DMS153 (cell line): ENCODE results near the gene MS4A10.

Experiments
- DNase-seq: peaks from one replicate; lab custom pipeline; 2025; lab: John Stamatoyannopoulos, UW

The MS4A10 gene

DNA sequence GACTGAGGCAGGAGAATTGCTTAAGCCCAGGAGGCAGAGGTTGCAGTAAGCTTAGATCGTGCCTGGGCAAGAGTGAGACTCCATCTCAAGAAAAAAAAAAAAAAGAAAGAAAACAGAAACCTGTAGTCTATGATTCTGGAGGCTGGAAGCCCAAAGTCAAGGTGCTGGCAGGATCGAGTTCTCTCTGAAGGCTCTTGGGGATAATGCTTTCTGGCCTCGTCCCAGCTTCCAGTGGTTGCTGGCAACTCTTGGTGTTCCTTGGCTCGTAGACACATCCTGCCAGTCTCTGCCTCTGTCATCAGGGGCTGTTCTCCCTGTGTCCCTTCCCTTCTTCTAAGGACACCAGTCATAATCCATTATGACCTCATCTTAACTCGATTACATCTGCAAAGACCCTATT is 40.0 kb downstream of the MS4A10 start:
- no peak for DNase-seq

DNA sequence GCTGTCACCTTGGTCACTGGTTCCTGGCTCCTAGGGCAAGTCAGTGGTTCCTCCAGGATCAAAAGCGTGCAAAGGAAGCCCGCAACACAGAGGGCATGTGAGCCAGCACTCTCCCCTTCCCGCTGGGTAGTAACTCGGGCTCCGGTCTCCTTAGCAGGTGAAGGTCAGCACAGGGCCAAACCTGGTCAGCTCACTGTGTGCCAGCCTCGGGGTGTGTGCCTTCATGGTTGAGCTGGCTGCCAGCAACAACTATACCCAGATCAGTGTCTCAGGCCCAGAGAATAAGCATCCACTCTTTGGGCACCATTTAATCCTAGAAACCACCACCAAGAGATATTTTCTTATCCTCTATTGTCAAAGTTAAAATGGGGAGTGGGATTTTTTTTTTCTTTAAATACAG is 40.7 kb downstream of the MS4A10 start:
- no peak for DNase-seq

DNA sequence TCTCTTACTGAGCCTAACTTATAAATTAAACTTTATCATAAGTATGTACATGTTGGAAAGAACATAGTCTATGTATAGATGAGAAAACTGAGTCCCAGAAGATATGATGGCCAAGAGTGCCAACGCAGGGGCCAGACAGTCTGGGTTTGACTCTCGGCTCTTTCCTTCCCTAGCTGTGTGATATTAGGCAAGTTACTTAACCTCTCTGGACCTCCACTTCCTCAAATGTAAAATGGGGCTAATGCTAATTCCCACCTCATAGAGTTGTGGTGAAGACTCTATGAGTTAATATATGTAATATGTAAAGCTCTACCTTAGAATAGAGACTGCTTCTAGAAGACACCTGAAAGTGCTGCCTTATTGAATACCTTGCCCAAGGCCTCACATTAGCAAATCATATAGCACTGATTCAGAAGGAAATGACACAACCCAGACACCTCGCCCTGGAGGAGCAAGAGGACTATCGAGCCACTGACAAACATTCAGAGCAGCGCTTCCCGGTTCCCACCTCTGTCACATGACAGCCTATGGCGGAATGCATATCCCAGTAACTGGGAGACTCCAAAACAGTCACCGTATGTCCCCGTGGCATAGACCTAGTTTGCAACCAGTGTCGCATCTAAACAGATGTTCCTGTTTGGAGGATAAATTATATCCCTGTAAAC is 45.5 kb downstream of the MS4A10 start:
- DNase-seq = no peak

DNA sequence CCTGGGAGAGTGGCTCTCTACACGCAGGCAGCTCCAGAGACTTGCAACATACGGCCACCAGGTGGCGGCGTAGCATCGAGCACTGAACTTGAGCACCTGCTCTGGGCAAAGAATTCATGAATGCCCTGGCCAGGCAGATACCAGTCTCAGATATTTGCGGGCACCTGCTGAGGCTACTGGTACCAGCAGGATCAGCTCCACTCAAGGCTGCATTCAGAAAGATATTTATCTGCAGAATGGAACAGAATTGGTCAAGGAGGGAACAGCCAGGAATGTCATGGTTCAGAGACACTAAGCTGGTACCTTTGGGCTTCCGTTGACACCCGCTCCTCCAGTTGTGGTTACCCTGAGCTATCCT is 46.0 kb downstream of the MS4A10 start:
- DNase-seq = peak; percentile 78

DNA sequence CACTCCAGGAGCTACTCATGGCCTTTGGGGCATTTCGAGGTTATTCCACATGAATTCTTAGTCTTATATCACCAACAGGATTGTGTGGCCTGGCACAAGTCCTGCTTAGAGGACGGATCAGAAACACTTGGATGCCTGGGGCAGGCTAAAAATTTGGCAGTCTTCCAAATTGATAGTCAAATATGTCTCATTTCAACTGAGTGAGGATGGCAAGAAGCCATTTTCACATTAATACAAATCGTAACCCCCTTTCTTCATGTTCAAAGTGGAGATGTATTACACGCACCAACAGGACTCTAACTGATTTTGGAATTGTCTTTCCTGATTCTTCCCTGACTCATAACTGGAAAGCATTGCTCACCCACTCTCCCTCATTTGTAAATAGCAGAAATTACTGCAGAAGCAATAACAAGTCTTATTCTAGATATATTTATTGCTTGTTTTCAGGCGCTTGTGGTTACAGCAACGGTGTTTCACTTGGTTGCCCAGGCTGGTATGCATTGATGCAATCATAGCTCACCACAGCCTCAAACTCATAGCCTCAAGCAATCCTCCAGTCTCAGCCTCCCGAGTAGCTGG is 46.5 kb downstream of the MS4A10 start:
- no peak for DNase-seq

DNA sequence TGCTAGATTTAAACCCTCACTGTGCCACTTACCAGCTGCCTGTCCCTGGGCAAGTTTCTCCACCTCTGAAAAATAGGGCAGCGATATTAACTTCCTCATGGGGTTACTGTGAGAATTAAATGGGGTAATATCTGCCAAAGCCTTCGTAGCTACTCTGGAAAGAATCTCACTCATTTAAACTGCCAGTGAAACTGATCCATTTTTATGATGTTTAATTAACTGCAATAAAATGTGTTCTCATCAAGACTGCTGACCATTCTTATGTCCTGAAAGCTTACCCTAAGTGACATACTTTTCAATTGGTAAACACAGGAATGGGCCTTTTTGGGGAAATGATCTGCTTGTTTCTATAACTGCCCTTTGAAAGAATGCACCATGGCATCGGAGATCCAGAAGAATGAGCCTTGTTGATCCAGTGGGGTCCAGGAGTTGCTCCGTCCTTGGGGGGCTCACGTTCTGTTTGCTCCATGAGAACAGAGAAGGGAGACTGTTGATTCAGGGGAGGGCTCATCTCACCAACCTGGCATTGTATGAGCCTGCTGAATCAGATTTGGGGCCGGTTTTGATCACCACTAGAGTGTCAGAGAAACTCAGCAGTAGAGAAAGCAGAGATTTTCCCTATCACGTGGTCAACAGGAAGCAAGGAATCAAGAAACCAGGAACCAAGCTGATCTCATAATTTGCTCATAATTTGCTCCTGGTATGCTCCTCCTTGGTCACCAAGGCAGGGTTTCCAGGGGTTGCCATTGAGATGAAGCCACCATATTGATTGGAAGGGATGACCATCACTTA is 49.8 kb downstream of the MS4A10 start:
- DNase-seq = no peak

DNA sequence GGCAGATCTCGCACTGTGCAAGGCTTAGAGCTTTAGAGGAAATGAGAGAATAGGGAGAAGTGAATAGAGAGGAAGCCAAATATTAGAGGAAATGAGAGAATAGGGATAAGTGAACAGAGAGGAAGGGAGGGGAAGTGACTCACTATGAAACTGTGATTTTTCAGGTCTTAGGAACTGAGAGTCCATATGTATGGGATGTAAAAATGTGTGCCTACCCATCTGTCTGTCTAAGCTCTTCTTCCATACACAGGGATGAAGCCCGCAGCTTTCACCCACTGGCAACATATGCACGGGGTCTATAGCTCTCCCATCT is 50.4 kb downstream of the MS4A10 start:
- no peak for DNase-seq

DNA sequence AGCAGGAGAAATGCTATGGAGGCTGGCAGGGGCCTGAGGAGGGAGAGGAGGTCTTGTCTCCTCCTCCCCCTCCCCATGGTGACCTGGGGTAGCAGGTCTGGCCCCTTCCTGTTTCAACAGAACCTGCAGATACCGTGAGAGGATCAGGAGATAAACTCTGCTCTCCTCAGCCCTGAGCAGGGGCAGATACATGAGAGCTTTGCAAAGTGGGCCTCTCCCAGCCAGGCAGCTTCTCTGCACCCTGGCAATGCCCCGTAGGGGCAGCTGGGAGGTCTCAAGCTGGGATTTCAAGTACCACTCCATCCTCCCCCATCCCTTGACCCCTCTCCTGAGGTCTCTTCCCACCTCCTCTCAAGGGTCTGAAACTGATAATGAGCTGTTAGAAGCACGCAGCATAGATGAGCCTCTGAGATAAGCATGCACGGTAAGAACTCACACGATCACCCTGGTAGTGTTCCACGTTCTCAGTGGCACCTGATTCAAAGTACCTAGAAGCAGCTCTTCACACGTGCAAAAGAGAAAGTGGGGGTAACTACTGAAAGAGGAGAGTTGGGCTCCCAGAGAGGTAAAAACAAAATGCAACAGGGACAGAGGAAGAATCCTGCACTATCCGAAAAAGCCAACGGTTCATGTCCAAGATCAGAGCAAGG is 51.9 kb downstream of the MS4A10 start:
- DNase-seq = no peak

DNA sequence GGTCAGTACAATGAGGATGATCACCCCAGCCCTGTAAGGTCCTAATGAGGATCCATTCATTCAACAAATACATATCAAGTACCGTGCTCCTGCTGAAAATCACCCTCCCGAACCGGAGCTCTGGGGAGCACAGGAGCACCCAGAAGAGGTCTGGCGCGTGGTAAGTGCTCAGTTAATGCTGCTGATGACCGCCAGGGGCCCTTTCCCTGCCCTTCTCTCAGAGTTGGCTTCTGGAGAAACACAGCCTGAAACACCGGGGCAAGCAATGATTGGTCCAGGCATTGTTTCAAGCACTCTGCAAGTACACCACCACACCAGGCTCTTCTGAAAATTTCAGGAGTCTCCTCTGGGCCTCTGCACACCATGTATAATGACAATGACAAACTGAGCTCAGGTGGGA is 53.0 kb downstream of the MS4A10 start:
- DNase-seq = no peak

DNA sequence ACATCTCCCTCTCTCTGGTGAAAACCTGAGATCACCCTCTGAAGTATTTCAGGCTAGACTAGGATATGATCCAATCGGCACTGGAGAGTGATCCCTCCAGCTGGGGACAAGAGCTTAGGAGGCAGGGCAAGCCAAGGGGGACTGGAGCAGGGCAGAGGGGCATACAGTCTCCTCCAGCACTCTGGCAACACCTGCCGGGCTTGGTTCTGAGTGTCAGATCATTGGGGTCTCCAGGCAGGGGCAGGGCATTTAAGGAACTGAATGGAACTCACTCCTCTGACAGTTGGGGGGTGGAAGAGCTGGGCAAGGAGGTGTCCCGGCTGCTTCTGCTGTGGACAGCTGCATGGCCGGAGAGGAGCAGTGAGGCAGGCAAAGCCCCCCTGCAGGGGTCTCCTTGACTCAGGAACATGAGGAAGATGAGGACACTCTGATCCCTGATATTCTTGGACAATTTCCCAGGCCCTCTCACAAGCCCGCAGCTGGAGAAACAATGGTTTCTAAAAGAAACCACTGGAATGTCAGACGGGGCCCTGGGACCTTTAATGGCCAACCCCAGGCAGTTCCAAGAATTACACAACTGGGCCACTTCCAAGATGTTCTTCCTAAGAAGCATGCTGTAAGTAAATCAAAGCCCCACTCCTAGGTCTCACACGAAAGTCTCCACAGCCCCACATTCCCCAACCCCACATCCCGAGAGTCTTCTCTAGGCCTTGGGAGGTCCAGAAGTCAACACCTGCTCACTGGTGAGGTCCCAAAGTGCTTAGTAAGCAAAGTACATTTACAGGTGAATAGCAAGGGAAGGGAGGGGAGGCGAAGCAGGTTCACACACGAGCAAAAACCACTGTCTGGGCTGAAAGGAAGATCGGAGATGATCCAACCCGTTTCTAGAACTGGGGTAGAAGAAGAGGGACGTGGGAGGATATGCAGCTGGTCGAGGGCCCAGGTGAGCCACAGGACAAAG is 55.6 kb downstream of the MS4A10 start:
- no peak for DNase-seq

DNA sequence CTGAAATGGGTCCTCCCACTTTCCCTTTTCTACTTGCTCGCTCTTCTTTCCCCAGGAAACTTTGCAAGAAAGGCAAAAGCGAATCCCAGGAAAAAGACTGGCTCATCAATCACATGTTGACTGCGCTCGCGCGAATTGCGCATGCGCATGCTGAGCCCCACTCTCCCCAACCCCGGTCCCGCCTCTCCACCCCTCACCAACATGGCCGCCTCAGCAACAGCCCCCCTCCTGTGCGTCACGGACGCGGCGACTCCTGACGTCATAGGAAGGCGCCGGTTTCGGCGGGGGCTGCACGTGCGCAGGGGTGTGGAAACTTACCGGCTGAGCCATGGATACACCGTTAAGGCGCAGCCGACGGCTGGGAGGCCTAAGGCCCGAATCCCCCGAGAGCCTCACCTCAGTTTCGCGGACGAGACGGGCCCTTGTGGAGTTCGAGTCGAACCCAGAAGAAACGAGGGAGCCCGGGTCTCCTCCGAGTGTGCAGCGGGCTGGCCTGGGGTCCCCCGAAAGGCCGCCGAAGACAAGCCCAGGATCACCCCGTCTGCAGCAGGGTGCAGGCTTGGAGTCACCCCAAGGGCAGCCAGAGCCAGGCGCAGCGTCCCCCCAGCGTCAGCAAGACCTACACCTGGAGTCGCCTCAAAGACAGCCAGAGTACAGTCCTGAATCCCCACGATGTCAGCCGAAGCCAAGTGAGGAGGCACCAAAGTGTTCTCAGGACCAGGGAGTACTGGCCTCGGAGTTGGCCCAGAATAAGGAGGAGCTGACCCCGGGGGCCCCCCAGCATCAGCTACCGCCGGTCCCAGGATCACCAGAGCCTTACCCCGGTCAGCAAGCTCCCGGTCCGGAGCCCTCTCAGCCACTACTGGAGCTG is 56.9 kb downstream of the MS4A10 start, which contains the start of gene CCDC86:
CCDC86 (plus strand) TSS at position 317 of the 871 bp plus-strand sequence; CDS start at position 329, 12 bp downstream.
- DNase-seq = peak; percentile 77

DNA sequence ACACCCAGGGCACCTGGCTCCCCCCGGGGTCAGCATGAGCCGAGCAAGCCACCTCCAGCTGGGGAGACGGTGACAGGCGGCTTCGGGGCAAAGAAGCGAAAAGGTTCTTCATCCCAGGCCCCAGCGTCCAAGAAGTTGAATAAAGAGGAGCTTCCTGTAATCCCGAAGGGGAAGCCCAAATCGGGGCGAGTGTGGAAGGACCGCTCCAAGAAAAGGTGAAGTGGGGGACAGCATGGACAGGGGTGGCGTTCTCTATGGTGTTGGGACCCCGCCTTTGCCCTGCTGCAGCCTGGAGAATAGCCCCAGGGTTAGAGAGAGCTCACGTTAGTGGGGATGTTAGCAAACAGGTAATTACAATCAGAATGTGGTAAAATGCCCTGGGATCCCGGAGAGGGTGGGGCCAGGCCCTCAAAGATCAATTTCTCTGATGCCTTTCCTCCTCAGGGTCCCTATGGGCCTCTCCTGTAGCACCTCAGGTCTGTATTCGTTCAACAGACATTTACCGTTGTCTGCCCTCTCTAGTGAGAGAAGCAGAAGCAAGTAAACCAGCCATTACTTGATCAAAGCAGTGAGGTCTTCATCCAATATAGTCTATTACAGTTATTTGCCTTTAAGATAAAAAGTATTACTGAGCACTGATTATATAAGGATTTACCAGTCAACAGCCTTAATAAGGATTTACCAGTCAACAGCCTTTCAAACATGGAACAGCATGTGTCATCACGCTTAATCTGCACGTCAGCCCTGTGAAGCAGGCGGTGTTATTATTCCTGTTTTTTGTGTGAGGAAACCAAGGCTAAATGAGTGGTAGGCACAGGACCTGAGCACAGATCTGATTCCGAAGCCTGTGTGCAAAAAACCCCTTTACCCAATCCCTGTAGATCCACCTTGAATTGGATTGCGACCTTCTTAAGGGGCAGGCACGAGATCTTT is 57.8 kb downstream of the MS4A10 start:
- DNase-seq = no peak

DNA sequence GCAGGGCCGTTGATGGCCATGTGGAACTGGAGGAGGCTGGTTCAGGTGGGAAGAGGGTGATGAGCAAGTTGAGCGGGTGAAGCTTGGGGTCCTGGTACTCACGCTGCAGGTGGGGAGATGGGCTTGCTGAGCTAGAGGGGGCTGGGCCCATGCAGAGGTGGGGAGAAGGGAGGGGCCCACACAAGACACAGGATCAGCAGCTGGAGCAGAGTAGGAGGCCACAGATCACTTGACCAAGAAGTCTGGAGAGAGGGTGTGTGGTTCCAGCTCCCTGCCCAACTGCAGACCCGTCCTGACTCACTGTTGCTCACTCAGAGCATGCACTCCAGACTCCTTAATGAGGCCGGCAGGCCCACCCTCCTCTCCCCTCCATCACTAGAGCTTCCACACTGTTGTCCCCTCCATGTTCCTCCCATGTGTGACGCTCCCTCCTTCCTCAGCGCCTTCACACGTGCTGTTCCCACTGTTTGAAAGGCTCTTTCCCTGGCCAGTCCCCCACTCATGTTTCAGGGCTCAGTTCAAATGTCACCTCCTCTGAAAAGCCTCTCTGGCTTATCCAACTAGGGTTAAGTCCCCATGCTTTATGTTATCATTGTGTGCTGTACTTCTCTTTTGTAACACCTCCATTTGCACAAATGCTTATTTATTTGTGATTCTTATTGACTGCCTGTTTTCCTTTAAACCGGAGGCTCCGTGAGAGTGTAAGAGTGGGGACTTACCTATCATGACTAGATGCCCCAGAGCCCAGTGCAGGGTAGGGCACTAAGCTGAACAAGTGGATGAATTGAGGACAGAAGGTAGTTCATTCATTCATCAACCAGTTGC is 59.1 kb downstream of the MS4A10 start:
- DNase-seq = no peak

DNA sequence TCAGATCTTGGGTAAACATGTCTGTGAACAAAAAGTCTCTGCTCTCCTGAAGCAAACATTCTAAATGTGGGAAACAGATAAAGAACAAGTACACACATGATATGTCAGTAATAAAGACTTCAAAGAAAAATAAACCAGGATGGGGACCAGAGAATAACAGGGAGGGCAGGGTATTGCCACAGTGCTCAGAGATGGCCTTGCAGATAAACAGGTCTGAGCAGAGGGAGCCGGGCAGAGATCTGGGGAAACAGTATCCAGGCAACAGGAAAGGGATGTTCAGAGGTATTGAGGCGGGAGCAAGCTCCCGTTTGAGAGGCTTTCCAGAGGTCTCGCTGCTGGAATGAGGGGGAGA is 59.7 kb downstream of the MS4A10 start:
- DNase-seq = no peak

DNA sequence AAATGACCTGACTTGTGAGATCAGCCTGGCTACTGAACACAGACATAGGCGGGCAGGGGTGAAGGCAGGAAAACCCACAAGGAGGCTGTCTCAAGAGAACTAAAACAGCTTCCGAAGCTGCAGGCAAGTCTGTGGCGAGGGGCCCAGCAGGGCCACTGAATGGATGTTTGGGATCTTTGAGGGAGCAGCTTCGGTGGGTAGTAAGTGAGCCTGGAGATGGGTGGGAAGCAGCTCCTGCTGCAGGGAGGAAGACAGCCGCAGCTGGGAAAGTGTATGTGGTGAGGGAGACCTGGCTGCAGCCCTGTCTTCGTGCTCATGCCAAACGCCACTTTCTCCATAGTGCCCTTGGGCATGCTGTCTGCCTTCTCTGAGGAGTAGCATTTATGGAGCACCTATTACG is 60.2 kb downstream of the MS4A10 start:
- DNase-seq = no peak

DNA sequence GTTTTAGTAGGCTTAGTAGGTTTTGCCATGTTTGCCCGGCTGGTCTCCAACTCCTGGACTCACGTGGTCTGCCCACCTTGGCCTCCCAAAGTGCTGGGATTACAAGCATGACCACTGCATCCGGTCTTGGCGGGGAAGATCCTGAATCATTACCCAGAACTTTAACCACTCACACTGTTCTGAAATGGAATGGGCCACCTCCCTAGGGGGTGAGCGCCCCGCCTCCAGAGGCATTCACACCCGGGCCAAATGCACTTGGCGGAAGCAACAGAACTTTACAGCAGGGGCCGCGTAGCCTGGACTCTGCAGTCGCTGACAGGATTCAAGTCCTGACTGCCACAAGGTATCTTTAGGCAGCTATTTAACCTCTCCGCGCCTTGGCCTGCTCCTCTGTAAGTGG is 62.1 kb downstream of the MS4A10 start:
- DNase-seq = no peak

DNA sequence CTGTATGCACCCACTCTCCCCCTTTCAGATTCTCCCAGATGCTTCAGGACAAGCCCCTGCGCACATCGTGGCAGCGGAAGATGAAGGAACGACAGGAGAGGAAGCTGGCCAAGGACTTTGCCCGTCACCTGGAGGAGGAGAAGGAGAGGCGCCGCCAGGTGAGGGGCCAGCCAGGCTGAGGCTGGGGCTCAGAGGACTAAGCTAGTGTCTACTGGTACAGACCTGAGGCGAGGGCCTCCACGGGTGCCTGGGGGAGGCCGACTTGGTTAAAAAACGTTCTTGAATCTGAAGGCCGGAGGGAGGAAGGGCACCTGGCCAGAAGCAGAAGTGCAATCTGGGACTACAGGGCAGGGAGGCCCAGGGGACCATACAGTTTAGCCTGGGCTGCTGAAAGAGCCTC is 62.8 kb downstream of the MS4A10 start:
- DNase-seq = no peak

DNA sequence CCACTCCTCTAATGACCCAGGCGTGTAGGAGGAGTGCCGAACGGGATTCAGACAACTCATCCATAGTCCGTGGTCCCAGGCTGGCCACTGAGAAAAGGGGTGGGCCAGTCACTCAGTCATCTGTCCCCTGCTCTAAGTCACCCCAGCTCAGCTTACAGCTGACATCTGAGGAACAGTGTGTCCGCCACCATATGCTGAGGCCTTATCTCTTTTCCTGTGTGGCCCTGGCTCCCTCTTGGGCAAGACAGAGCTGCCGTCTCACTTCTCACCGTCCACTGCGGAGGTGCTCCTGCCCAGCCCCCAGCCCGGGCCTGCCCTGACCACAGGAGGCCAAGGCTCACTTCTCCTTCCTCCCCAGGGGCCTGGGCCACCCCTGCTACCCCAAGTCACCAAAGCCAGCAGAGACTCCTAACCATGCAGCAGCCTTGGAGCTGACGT is 63.6 kb downstream of the MS4A10 start:
- DNase-seq = no peak
